Amniotic stem cell (primary cell): ENCODE data around the gene SRGAP3.

Experiments used
- DNase-seq: peaks from one replicate; lab custom pipeline; 2025; lab: John Stamatoyannopoulos, UW

Gene SRGAP3

GRCh38 chr3:9201266-9201665 lies 48.2 kb downstream of the SRGAP3 start:
- no peak for DNase-seq

DNA sequence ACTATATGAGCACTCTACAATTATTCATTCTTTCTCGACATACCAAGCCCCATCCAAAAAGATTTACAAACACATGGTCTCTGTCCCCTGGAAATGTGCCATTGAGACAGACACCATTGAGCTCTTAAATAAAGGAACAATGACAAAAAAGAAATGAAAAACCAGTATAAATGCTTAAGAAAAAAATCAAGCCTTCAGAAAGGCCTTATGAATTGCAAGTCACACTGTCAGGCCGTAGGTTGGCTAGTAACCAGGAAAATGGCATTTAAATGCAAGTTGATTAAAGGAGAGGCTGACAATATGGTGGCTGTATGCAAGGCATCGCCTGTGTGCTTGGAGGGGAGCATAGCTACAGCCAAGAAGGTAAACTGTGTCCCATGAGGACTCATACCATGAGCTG lies 49.7 kb downstream of the SRGAP3 start:
- no peak for DNase-seq

DNA sequence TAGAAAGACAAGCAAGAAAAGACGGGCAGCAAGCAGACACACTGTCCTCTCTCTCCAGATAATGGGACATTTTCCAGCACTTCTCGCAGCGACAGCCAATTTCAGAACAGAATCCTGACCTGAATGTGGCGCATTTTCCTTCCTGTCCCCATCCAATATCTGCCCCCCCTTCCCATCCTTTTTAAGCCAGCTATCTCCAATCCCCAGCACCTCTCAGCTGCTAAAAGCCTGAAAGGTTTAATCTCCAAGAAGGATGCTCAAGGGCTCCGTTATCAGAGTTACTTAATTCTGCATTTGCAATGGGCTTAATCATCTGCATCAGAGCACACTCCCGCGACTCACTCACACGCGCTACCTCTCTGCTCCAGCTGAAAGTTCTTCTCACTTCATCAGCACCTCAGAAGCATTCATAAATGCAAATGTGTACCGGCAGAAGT lies 50.5 kb downstream of the SRGAP3 start:
- DNase-seq: no peak

DNA sequence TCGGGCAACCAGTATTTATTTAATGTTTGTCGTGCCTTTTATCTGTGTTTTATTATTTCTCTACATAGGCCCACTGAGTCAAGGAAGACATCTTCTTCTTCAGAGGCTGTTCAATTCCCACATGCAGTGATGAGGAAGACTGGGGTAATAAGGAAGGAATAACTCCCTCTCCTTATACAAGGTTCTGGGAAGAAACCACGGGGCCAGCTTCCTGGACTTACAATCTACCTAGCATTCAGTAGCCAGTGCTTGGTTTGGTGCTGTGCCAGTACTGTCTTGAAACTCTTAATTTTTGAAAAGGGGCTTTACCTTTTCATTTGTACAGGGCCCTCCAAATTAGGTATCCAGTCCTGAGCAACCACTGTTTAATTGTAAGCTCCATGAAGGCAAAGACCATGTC lies 51.2 kb downstream of the SRGAP3 start:
- DNase-seq: no peak

GRCh38 chr3:9196020-9196419 lies 53.4 kb downstream of the SRGAP3 start:
- DNase-seq: no peak

GRCh38 chr3:9195390-9195789 lies 54.1 kb downstream of the SRGAP3 start:
- no peak for DNase-seq

DNA sequence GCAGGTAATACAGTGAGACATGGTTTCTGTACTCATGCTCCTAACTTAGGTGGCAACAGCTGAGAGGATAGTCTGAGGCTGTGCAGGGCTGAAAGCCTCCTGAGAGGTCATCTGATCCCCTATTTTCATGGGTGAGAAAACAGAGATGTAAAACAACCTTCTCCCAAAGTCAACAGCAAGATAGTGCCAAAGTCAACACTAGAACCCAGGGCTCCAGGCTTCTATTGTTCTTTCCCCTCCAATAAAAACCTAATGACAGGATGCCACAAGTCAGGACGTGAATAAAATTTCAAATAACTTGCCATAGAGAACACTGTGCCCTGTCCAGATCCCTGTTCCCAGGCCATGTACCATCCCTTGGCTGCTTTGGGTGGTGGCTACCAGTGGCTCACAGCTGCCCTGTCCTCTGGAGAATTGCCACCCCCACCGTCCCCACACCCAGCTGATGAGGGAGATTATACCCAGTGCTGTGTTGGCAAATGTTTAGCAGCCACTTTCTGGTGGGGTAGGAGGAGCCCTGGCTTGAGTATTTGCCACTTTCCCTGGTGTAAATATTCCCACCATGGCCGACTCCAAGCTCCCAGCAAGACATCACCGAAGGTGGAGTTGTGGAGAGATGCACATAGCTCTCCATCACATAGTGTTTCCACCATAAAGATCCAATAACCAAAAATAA lies 54.8 kb downstream of the SRGAP3 start:
- no peak for DNase-seq

GRCh38 chr3:9193633-9194195 lies 55.7 kb downstream of the SRGAP3 start:
- DNase-seq: no peak

DNA sequence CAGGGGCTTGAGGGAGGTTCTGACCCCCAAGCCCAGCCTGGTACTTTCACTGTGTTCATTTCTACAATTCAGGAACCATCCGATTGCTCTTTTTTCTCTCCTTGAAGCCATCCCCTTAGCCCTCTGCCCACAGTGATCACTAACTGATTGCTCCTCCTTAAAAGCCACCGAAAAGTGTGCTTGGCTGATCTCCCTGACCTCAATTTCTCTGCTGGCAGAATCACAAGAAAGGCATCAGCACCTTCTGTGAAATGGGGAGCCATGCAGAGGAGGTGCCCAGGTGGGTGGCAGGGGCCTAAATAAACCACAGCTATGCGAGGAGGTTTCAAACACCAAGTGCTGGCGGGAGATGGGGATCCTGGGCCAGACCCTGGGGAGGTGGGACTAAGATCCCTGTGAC lies 56.2 kb downstream of the SRGAP3 start:
- DNase-seq: no peak

DNA sequence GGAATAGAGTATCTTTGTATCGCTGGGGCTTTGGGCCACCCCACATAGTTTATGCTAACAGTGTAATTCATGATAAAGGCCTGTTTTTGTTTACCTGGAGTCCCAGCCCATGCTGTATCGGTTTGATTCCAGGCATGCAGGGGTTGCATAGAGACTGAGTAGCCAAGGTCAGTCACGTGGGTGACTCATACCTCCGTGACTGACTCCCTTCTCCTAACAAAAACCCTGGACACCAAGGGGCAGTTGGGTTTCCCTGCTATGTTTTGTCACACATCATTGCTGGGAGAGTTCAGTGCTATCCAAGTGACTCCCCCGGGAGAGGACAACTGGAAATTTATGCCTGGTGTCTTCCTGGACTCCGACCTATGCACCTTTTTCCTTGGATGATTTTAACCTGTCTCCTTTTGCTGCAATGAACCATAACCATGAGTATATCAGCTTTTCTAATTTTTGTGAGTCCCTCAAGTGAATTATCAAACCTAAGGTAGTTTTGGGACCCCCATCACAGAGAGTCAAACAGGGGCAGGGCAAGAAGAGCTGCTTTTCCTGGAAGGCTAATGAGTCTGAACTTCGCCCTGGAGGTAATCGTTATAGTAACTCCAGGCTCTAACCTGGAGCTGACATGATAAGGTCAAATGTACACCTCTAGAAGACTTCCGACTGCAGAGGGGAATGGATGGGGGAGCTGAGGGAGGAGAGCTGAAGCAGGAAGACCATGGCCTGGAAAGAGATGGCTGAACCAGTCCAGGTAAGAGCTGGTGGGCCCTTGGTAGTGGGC lies 57.0 kb downstream of the SRGAP3 start:
- no peak for DNase-seq

DNA sequence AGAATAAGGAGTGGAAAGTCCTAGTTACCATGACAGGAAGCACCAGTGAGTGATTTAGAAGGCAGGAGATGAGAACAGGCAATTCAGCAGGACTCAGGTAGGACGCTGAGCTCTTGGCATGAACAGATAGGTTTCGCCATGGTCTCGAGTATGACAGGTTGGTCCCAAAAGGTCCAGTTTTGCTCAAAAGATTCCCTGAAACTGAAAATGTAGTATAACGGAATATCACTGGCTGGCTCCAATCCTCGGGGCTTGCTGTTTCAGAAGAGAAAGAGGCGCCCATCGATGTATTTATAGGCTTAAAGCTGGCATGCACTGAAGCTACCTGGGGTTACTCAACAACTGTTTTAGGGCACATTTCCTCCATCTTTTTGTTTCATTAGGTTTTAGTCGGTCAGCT lies 59.2 kb downstream of the SRGAP3 start:
- no peak for DNase-seq

DNA sequence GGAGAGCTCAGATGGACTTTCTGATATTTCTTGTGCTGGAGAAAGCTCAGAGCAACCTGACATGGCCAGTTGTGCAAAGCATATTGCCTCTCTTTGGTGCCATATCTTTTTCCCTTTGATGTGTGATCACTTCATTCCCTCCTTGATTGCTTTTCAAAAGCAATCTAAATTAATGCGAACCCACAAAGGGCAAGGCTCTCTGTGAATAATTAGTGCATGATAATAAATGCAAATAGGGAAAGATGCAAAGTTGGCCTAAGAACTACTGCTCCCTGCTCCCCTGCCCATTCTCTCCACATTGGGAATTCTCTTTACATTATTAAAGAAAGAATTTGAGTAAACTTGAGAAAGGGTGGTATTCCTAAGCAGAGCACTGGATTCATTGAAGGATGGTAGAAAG lies 60.9 kb downstream of the SRGAP3 start:
- DNase-seq: no peak

DNA sequence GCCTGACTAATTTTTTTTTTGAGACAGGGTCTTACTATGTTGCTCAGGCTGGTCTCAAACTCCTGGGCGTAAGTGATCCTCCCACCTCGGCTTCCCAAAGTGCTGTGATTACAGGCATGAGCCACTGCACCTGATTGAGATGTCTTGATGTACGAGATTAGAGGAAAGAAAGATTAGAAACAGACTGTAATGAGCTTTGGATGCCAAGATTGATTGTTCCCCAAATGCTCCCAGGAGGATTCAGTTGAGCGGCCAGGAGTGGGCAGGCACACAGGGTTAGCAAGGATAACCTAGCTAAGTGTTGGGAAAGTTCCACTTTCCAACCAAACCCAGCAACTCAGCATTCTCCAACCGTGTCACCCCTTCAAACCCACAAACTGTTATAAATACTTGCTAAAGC lies 63.7 kb downstream of the SRGAP3 start:
- DNase-seq: no peak

DNA sequence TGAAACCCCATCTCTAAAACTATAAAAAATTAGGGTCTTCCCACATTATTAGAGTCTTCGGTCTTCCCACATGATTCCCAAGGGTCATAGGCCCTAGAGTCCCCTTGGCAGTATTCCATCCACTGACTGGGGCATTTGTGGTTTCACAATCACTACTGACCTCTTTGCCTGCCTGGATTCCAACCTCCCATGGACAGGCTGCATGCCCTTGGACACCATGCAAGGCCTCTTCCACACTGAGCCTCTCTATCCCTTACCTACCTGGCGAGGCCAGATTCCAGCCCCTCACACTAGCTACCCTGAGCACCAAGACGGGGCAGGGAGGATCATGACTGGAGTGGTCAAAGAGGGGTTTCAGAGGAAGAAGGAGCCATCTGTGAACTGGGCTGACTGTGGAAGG lies 64.4 kb downstream of the SRGAP3 start:
- no peak for DNase-seq

DNA sequence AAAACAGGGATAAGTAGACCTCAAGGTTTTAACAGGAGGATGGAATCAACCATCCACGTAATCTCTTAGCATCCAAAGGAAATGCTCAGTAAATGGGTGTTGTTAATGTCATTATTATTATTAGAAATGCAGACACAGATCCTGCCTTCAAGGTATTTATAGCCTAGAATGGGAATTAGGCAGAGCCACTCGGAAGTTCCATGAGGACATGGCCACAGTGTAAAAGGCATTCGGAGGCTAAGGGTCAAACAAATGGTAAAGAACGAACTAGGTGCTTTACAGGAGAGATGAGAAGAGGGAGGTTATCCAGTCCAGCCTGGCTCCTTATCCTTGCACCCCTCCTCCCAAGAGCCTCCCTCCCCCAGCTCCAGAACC lies 65.0 kb downstream of the SRGAP3 start:
- no peak for DNase-seq

- no peak for DNase-seq
Observed at GRCh38 chr3:9183811-9184460, 65.5 kb downstream of the SRGAP3 start.

- DNase-seq: no peak
Observed at GRCh38 chr3:9183011-9183410, 66.4 kb downstream of the SRGAP3 start.

DNA sequence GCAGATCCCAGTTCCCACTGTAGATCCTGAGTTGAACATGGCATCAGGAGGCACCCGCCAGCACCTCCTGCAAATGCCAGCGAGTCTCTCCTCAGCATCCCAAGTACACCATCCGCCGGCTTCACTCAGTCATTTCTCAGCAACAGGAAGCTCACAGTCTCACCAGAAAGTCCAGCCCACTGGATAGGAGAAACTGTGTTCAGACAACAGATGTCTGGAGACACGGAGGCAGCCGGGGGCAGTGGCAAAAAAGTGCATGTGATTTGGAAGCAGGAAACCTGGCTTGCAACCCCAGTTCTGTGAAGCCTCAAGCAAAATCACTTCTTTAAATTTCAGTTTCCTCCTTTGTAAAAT lies 68.7 kb downstream of the SRGAP3 start:
- no peak for DNase-seq

DNA sequence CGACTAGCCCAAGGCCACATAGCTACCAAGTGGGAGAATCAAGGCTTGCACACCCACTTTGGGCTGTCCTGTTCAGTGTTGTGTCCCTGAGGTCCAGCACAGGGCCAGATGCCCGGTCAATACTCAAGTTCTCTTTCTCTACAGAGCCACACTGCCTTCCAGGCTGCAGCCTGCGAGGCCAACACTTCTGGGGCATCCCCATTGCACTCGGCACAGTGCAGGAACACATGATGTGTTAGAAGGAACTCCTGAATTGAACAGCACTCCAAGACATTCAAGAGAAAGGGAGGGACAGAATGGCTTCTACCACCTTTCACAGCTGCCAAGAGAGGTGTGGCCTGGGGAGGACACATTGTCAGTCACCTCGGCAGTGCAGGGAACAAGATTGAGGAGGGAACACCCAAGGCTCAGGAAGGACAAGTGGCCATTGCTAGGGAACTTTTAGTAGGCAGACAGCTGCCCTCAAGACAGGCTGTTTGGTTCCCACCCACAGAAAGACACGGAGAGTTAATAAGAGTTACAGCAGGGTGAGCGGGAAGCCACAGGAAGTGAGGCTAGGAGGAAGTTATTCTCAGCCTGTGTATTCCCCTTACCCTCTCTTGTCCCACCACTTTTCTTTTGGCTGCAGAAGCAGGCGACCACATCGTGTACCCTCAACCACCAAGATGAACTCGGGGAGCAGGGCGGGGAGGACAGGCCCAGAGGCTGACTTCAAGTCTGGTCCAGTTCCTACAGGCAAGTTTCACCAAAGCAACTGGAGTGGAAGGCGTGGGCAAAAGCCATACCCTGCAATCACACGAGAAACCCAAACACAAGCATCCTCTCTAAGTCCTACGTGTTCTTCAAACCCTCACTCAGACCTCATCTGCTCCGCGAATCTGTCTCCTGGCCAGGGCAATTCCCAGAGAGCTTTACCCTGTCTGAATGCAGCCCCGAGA lies 69.4 kb downstream of the SRGAP3 start:
- no peak for DNase-seq

- no peak for DNase-seq
Observed at GRCh38 chr3:9178697-9179096, 70.7 kb downstream of the SRGAP3 start.

GRCh38 chr3:9175421-9175820 lies 74.0 kb downstream of the SRGAP3 start:
- no peak for DNase-seq

- DNase-seq: no peak
Observed at GRCh38 chr3:9173445-9173844, 76.0 kb downstream of the SRGAP3 start.
